ENCODE results near the gene CSHL1.
"Not testable (repeated sequence)": the region's sequence is repeated elsewhere in the genome, so short reads cannot be mapped to it uniquely, and the experiment has no call there.

The CSHL1 gene

DNA sequence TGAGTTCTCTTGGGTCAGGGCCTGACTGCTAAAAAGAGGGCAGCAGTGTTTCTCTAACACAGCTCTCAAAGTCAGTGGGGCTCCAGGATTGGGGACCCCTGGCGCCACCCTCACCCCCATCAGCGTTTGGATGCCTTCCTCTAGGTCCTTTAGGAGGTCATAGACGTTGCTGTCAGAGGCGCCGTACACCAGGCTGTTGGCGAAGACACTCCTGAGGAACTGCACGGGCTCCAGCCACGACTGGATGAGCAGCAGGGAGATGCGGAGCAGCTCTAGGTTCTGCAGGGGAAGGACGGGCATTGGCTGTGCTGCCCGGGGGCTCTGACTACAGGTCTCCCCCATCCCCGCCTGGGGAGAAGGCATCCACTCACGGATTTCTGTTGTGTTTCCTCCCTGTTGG, 6.6 kb upstream of the CSHL1 start:
- DNase-seq: no peak

DNA sequence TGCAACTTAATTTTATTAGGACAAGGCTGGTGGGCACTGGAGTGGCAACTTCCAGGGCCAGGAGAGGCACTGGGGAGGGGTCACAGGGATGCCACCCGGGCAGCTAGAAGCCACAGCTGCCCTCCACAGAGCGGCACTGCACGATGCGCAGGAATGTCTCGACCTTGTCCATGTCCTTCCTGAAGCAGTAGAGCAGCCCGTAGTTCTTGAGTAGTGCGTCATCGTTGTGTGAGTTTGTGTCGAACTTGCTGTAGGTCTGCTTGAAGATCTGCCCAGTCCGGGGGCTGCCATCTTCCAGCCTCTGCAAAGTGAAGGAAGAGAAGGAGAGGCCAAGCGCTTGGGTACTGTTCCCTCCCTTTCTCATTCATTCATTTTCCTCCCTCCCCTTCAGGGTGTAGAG, 6.1 kb upstream of the CSHL1 start:
- DNase-seq: not testable (repeated sequence)

DNA sequence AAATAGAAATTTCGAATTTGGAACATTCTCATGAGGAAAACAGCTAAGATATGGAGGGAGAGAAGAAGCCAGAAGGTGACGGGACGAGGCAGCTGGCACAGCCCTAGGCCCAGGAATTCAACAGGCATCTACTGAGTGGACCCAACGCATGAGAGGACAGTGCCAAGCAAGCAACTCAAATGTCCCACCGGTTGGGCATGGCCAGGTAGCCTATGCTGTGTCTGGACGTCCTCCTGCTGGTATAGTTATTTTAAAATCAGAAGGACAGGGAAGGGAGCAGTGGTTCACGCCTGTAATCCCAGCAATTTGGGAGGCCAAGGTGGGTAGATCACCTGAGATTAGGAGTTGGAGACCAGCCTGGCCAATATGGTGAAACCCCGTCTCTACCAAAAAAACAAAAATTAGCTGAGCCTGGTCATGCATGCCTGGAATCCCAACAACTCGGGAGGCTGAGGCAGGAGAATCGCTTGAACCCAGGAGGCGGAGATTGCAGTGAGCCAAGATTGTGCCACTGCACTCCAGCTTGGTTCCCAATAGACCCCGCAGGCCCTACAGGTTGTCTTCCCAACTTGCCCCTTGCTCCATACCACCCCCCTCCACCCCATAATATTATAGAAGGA, 5.6 kb upstream of the CSHL1 start:
- no peak for DNase-seq

DNA sequence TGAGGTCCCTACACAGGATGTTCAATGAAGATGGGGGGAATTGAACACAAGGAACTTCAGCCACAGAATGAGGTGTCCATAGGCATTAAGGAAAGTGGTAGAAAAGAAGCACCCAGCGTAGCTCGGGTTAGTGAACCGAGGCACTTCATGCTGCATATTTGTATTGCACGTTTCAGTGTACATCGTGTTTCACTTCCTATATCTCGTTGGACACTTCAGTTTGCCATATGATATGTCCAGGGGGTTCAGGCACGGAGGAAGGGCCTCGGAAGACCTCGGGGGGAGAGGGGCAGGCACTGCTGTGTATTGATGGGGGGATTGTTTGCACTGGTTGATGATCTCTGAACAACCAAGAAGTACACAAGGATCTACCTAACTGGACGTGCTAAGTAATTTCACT, 4.7 kb upstream of the CSHL1 start:
- not testable (repeated sequence) for DNase-seq

GRCh38 chr17:63914471-63914870, 3.4 kb upstream of the CSHL1 start:
- no peak for DNase-seq

DNA sequence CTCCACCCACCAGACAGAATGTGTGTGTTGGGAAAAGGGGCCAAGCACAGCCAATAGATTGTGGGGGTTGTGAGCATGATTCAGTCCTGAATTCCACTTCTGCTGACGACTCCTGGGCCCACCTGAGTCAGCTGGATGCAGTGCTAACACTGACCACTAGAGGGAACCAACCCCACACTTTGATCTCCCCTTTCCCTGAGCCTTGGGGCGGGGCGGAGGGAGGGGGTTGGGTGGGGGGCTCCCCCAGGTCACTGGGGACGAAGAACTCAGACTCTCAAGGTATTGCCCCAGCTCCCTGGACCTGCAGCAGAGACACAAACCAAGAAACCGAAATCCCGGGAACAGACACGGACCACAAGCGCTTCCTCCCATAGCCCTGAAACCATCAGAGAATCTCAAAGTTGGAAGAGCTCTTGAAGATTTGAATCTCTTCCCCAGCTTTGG, 621 bp upstream of the CSHL1 start:
- no peak for DNase-seq

GRCh38 chr17:63910096-63910495, 962 bp downstream of the CSHL1 start:
- DNase-seq: no peak

GRCh38 chr17:63909586-63909985, 1.5 kb downstream of the CSHL1 start:
- not testable (repeated sequence) for DNase-seq

GRCh38 chr17:63907161-63907778, 3.8 kb downstream of the CSHL1 start:
- DNase-seq: peak; percentile 49 to 58

DNA sequence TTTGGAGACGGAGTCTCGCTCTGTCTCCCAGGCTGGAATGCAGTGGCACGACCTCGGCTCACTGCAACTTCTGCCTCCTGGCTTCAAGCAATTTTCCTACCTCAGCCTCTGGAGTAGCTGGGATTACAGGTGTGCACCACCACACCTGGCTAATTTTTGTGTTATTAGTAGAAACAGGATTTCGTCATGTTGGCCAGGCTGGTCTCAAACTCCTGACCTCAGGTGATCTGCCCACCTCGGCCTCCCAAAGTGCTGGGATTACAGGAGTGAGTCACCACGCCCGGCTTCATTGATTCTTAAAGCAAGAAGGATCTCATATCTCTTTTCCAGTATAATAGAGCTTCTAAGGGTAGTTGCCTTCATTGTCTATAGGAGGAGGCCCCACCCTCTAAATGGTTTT, 6.3 kb downstream of the CSHL1 start:
- not testable (repeated sequence) for DNase-seq

GRCh38 chr17:63903787-63904201, 7.3 kb downstream of the CSHL1 start:
- peak; percentile 49 to 55 for DNase-seq

GRCh38 chr17:63901971-63902370, 9.1 kb downstream of the CSHL1 start:
- DNase-seq: not testable (repeated sequence)

- DNase-seq: not testable (repeated sequence)
Measured at GRCh38 chr17:63898899-63899798, 11.9 kb downstream of the CSHL1 start.

GRCh38 chr17:63896524-63897354, 14.3 kb downstream of the CSHL1 start, which contains the start of gene CSH1:
Gene CSH1, minus strand, starts transcription at chr17:63896574. Its CDS starts 63 bp downstream, at chr17:63896511.
- DNase-seq: not testable (repeated sequence)

DNA sequence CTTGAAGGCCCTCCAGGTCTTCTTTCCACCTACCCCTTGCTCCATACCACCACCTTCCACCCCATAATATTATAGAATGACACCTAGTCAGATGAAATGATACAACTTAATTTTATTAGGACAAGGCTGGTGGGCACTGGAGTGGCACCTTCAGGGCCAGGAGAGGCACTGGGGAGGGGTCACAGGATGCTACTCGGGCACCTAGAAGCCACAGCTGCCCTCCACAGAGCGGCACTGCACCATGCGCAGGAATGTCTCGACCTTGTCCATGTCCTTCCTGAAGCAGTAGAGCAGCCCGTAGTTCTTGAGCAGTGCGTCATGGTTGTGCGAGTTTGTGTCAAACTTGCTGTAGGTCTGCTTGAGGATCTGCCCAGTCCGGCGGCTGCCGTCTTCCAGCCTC, 16.2 kb downstream of the CSHL1 start:
- not testable (repeated sequence) for DNase-seq

GRCh38 chr17:63894021-63894420, 17.0 kb downstream of the CSHL1 start:
- not testable (repeated sequence) for DNase-seq

GRCh38 chr17:63892316-63893037, 18.6 kb downstream of the CSHL1 start:
- DNase-seq: not testable (repeated sequence)

GRCh38 chr17:63889026-63889848, 21.8 kb downstream of the CSHL1 start:
- peak; percentile 53 to 67 for DNase-seq

- DNase-seq: not testable (repeated sequence)
Measured at GRCh38 chr17:63885119-63885518, 25.9 kb downstream of the CSHL1 start.

DNA sequence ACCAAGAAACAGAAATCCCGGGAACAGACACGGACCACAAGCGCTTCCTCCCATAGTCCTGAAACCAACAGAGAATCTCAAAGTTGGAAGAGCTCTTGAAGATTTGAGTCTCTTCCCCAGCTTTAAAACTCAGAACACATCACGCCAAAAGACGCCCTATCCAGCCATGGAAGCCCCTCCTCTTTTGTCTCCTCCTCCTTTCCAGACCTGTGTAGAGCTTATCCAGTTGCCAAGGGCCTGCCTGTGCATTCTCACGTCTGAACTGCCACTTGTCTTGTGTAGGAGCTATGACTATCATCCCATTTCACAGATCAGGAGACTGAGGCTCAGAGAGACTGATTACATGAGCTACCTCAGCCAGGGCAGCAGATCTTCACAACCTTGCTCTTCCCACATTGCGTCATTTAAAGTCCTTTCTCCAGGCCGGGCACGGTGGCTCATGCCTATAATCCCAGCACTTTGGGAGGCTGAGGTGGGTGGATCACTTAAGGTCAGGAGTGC, 28.4 kb downstream of the CSHL1 start:
- DNase-seq: not testable (repeated sequence)

Measured in AML-193 (cell line).